Stromal cell of bone marrow (primary cell): ENCODE measurements around the gene DNAJB4.
"Not testable (repeated sequence)": the region's sequence is repeated elsewhere in the genome, so short reads cannot be mapped to it uniquely, and the experiment has no call there.

Experiments
- DNase-seq: peaks from one replicate; pipeline ENCODE4 v3.0.0-alpha.2; 2012; ENCODE audit warnings: low read depth

The DNAJB4 gene

DNA sequence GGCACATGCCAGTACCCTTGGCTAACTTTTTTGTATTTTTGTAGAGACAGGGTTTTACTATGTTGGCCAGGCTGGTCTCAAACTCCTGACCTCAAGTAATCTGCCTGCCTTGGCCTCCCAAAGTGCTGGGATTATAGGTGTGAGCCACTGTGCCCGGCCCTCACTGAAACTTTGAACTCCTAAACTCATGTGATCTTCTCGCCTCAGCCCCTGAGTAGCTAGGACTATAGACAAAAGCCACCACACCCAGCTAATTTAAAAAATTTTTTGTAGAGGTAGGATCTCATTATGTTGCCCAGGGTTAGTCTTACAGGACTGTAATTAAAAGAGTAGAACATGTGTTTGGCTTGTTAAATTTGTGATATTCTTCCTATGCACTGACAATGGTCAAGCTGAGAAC, 60.1 kb downstream of the DNAJB4 start:
- DNase-seq, result not testable (repeated sequence)
